HG02973 (cell line): ENCODE data around the gene SKI.
"Not testable (repeated sequence)": the region's sequence is repeated elsewhere in the genome, so short reads cannot be mapped to it uniquely, and the experiment has no call there.

Experiments used
- ATAC-seq: cut with Tn5 transposase; IDR thresholded peaks from one replicate; pipeline ENCODE4 v1.9.1; 2021; ENCODE audit warnings: moderate library complexity; ENCODE audit not compliant: unreplicated experiment

SKI gene

DNA sequence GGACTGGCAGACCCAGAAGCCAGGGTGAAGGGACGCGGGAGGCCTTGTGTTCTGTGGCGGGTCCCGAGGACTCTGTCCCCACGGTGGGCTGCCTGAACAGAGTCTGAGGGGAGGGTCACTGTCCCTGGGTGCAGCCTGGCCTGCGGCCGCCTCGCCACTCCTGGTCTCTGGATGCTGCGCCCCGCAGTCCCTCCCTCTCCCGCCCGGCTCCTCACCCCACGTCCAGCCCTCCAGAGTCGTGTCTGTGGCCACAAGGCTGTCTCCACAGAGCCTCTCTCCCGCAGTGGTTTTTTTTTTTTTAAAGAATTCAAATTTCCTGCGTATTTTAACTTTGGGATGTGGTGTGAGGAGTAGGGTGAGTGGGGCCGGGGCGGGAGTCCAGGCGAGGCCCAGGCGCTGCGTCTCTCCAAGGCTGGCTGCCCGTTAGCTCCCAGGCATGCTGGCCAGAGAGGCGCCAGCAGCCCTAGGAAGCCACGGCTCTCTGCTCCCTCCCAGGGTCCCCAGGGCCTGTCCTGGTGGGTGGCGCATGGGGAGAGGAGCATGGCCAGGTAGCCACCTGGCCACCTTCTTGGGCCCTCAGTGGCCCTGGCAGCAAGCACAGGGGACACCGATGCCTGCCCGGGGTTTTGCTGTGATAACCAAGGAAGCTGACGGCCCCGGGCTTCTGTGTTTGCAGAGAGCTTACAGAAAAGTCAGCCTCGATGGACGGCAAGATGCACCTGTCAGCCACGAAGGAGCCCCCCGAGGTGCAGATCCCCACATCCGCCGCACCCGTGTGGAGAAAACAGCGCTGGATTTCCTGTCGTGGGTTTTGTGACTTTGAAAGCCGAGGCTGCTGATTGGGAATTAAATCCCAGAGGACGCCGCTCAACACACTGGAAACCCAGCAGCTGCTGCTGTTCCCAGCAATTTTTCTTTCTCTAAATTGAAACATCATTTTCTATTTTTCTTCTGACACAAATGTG lies 90.5 kb downstream of the SKI start:
- no peak for ATAC-seq

DNA sequence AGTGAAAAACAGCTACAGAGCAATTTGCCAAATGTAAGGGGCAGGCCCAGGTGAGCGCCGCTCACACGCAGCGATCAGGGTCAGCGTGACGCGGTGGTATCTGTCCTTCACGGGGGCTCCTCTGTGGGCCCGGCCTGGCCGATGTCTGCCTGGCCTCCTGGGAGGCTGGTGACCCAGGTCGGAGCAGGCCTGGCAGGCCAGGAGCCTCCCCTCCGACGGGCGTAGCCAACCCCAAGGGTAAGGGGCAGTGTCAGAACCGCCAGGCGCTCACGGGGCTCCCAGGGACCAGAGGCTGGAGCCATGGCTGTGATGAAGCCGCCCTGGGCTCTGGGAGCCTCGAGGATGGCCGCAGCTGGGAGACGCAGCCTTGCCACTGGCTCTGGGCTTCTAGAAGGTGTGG lies 91.2 kb downstream of the SKI start:
- ATAC-seq, result no peak

DNA sequence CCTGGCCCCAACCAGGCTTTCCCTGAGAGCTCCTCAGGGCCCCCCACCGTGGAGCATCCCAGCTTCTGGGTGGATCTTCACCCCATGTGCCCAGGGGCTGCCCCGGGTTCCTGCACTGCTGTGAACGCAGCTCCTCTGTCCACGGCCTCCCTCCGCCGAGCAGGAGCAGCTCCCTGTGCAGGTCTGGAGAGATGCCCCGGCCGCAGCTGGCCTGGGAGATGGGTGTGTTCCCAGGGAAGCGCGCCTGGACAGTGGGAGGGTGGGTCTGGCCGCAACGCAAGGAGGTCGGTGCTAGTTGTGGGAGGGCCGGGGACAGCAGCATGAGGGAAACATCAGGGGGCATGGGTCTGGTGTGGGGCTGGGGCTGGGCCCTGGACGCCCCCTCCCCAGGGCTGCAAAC lies 91.9 kb downstream of the SKI start:
- no peak for ATAC-seq

DNA sequence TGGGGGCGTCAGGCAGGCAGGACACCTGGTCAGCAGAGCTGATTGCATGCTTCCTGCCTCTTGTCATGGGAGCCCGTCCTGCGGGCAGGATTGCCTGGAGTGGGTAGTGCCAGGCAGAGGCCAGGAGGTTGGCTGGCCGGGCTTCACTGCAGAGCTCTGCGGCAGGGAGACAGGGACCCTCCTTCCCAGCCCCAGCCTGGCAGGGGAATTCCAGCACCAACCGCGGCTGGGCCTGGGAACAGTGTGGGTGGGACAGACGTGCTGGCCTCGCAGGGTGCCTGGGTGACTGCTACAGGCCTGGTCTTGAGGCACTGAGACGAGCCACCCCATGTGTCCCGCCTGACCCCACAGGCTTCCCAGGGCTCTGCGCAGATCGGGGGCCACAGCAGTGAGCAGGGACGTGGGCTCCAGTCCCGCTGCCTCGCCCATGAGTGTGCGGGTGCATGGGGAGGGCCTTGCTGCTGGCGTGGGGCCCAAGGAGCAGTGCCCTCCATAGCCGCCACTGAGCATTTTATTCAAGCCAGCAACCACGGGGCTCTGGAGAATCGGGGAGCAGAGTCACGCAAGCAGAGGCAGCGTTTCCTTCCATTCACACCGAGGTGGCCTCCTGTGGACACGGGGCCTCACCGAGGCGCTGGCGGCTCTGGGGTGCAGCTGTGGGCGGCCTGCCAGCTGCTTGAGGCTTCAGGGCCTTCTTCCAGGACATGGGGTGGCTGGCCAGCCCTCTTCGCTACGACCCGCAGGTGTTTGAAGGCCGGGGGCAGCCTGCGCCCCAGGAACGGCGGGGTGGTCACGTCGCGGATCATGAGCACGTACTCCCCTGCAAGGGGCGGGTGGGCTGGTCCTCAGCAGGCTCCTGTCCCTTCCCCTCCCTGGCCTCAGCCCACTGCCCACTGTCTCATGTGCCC lies 92.9 kb downstream of the SKI start:
- no peak for ATAC-seq

DNA sequence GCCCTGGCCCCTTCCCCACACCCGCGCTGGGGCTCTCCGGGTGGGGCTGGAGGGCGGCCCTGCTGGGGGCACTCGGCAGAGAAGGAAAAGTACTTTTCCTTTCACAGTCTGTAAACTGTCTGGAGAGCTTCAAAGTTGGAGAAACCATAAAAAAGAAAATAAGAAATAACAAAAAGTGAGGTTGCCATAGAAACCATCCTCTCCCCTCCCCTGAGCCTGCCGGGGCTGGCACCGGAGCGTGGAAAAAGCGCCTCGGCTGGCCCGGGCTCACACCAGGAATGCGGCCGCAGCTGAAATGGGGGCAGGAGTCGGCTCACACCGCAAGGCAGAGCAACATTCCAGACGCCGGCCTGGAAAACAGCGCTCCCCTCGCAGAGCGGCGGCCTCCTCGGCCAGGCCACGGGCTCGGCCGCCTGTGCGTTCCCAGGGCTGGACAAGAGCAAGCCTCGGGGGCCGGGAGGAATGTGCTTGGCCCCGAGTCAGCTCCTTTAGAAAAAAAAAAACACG lies 94.0 kb downstream of the SKI start:
- no peak for ATAC-seq

DNA sequence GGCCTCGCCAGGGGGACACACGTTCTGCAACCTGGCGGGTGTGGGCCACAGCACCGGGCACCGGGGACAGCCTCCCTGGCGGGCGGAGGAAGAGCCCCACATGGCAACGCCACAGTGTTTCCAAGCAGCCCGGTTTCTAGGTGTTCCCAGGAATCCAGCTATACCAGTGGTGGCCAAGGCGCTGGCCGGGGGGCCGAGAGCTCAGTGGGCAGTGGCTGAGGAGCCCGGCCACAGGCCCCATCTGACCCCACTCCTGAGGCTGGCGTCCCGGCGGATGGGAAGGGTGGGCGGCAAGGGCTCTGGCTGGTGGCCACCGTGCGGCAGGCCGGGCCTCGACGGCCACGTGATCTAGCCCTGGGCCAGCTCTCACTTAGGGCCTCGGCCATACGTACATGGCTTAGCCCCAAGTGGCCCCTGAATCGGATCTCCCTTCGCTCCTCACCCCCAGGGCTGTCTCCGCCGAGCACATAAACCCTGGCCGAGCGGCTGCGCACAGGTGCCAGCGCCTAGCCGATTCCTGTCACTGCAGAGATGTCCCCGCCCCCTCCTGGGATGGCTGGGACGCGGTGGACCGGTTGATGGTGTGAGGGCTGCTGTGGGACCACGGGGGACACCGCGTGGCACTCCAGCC lies 94.6 kb downstream of the SKI start:
- no peak for ATAC-seq

DNA sequence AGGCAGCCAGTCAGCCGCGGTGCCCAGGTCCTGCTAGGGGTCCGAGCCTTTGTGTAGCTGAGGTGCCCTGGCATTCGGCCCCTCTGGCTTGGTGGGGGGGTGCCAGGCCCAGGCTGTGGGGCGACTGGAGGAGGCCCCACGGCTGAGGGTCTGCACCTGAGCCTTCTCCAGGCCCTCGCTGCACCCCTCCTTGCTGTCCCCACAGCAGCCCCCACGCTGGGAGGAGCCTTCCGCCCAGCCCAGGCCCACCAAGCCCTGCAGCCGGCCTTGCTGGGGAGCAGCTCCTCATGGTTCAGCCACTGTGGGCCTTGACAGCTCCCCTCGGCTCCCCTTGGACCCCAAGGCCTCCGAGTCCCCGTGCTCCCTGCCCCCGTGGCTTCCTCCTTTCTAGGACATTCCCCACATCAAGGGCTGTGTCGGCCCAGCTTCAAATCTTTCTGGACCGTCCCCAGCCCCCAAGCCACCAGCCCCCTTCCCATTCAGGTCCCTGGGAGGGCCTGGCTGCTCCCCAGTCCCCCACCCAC lies 95.4 kb downstream of the SKI start:
- no peak for ATAC-seq

DNA sequence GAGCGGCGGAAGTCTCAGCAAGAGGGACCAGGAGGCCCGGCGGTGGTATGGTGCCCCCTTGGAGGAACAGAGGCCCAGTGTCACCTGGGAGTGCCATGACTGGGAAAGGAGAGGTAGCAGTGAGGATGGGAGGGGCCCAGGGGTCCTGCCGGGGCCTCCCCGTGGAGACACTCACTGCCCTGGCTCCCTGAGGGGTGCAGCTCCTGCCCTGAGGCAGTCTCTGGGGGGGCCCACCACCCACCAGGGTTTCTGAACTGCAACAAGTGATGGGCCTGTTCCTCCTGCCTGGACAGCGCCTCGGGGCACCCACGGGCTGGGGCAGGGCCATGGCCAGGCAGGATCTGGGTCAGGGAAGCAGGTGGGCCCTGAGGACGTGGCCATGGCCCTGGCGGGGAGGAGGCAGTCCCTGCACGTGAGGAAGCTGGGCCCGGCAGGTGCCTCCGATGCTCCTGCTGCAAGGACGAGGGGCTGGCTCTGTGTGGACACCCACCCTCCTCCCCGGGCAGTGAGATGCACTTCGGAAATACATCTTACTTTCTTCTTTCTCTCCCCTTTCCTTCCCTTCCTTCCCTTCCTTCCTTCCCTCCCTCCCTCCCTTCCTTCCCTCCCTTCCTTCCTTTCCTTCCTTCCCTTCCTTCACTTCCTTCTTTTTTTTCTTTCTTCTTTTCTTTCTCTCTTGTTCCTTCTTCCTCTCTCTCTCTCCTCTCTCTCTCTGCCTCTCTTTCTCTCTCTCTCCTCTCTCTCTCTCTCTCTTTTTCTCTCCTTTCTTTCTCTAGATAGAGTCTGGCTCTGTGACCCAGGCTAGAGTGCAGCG lies 96.6 kb downstream of the SKI start:
- ATAC-seq, result no peak

DNA sequence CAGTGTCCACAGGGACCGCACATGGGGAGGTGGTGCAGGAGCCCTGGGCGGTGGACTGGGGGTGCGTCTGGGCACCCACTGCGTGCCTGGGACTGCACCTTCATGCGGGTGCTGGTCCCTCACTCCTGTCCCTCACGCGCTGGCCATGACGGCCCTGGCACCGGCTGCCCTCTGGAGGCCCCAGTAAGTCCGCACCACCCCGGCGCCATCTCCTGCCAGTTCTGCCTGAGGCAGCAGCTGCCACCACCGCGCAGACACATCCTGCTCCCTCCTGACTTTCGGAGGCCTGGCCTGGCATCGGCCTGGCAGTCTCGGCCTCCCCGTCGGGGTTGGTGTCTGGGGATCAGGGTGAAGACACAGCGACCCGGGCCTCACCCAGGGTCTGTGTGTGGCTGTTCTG lies 98.4 kb downstream of the SKI start:
- ATAC-seq, result no peak

DNA sequence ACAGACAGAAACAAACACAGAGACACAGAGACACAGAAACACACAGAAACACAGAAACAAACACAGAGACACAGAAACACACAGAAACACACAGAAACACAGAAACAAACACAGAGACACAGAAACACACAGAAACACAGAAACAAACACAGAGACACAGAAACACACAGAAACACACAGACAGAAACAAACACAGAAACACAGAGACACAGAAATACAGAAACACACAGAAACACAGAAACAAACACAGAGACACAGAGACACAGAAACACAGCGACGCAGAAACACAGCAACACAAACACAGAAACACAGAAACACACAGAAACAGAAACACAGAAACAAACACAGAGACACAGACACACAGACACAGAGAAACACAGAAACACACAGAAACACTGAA lies 99.0 kb downstream of the SKI start:
- ATAC-seq, result not testable (repeated sequence)

DNA sequence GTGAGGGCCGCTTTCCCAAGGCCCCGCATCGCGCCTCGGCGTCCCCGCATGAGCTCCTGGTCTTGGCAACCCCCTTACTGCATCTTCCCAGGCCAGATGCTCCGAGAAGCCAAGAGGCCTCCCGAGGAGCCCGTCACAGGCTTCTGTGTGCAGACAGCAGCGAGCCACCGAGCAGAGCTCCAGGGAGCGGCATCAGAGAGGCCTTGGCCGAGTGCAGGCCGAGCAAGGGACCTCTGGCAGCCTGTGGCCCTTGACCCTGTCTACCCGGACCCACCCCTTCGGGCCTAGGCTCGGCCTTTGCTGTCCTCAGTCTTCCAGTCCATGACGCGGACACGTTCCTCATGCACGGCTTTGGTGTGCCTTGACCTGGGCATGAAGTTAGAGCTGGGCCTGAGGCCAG lies 99.7 kb downstream of the SKI start:
- ATAC-seq, result no peak

DNA sequence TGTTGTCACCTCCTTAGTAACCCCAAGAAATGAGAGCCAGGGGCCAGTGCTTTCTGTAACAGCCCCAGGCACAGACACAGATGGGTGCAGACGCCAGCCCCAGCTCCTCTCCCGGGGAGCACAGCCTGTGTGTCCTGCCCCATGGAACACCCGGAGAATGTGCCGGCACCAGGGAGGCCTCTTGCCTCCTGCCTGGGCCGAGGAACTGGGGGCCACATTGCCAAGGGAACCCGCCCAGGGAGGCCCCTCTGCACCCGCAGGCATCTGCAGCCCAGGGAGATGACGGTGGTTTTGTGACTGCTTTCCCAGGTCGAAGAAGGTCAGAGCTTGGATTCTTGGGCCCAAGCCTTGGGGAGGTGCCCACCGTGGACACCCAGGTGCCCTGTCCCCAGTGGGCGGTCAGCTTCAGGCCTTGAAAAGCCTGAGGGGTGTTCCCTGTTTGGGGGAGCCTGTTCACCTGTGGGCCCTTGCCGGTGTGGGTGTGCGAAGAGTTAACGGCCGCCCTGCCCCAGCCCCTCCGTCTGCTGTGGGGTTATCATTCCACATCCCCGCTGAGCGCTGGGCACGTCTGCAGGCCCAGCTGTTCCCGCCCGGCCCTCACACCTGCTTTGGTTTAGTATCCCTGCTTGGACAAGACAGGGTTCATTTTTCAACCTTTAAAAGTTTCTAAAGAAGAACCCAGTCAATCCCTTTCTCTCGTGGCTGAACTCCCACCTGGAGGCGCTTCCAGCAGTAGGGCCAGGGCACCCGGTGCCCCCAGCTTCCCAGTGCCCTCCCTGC lies 100.7 kb downstream of the SKI start:
- no peak for ATAC-seq

DNA sequence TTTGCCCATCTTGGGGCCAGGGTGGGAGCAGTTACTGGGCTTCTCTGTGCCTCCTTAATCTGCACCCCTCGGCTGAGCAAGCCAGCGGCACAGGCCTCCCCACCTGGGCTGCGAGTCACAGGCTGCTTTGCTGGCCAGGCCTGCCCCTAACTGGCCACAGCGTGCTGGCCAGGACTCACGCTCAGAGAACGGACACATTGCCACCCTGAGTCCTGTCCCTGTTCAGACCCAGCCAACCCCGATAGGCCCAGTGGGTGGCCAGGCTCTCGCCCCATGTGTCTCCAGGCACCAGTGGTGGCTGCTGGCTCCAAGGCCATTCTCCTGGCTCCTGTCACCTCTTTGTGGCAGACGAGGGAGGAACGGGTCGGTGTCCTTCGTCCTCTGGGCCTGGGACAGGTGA lies 101.9 kb downstream of the SKI start:
- ATAC-seq, result no peak

DNA sequence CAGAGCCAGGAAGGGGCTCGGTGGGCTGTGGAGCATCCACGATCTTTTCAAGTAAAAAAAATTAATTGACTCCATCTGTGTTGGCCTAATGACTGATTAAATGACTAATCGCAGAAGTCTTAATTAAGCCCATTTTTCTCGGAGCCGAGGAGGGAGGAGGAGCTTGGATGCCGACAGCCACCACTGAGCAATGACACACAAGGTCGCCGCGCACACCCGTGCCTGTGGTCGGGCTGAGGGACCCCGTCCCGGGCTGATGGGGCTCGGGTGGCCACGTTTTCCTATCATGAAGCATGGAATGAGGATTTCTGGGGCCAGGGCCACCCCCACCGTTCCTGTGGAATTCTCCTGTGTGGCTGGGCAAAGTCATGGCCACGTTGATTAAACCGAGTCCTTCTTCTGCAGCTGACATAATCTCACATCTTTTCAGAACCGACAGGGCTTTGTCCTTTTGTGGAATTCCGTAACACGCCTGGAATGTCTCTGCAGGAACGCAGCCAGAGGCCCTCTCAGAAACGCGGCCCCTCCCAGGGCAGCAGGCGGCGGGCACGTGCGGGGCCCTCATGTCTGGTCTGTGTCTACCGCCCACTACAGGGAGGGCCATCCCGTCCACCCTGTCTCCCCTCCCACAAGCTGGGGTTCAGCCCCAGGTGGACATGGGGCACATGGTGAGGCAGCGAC lies 102.5 kb downstream of the SKI start:
- no peak for ATAC-seq

DNA sequence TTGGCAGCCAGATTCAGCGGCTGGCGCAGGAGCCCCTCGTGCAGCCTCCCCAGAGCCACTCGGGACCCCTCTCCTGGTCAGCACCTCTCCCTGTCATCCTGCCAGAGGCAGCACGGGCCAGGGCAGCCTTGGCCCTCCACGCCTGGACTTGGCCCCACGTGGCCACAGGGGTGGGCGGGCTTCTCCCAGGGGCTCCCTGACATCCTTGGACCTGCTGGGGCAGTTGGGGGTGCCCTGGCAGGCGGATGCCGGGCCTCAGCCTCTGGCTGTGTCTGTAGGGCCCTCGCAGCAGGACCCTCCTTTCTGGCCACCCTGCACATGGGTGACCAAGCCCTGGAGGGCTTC lies 103.1 kb downstream of the SKI start:
- no peak for ATAC-seq

DNA sequence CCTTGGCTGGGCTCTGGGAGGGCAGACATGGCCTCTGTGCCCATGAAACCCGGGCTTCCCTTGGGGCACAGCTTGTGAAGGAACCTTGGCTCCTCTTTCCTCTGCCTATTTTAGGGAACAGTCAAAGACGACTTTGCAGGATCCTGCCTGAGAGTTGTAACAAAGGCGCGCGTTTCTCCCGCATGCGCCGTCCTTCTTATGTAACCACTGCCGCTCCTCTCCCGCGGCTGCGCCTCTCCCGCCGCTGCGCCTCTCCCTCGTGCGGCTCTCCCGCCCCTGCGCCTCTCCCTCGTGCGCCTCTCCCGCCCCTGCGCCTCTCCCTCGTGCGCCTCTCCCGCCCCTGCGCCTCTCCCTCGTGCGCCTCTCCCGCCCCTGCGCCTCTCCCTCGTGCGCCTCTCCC lies 103.5 kb downstream of the SKI start:
- not testable (repeated sequence) for ATAC-seq

DNA sequence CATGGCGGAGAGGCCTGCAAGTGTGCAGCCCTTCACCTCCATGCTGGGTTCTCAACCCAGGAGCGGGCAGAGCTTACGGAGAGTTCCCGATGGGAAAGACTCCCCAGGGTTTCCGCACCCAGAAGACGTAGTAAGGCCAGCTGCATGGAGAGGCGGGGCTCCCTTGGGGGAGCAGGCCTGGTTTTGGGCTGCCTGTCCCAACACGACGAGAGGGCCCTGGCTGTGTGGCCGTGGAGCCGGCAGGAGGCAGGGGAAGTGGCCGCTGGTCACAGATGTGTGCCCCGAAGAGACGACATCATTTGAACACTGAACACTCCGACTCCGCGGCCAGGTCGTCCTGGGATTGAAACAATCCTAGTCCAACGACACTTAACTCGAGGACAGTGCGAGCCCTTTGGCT lies 106.2 kb downstream of the SKI start:
- no peak for ATAC-seq

DNA sequence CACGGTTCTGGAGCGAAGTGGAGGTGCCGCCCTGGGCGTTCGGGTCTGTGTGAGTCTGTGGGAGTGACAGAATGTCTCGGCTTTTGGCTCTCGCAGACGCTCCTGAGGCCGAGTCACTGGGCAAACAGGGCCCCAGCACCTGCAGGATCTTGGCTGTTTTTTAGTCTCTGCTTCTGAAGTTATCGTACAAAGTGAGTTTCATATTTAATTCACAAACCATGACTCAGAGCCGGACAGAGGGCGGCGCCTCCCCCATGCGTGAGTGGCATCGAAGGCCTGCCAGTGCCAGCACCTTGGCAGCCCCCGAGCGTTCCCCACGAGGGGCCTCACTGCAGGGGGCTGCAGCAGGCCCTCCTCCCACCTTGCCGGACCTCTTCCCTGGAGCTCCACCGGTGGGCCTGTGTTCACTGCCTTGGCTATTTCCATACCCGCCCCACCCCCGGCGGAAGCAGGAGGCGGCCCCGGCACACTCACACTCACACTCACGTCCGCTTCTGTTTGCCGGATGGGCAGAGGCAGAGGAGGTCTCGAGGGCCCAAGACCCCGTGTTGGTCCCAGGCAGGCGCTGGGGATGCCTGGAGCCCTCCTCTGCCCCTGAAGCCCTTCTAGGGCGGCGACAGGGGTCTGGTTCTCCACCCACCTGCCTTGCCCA lies 106.9 kb downstream of the SKI start:
- no peak for ATAC-seq
